GM10266 (cell line): ENCODE results near the gene GJA1.

Experiments used
- DNase-seq: peaks from one replicate; pipeline ENCODE4 v3.0.0; 2012; ENCODE audit errors: extremely low spot score
- CTCF ChIP-seq: IDR thresholded peaks from 2 replicates; pipeline ENCODE4 v1.5.1; 2012; ENCODE audit warnings: mild to moderate bottlenecking, low read depth; ENCODE audit not compliant: control insufficient read depth, insufficient read depth; ENCODE audit errors: missing control alignments

The GJA1 gene

GRCh38 chr6:121403964-121404363 is 31.5 kb upstream of the GJA1 start:
- DNase-seq: no peak
- TF ChIP-seq CTCF: no peak

GRCh38 chr6:121405306-121405705 is 30.1 kb upstream of the GJA1 start:
- TF ChIP-seq CTCF: no peak
- DNase-seq: no peak

GRCh38 chr6:121408321-121408720 is 27.1 kb upstream of the GJA1 start:
- no peak for TF ChIP-seq CTCF
- DNase-seq: no peak

GRCh38 chr6:121413879-121414278 is 21.6 kb upstream of the GJA1 start:
- no peak for TF ChIP-seq CTCF
- DNase-seq: no peak

- TF ChIP-seq CTCF: no peak
Measured at GRCh38 chr6:121418346-121418745, 17.1 kb upstream of the GJA1 start.

GRCh38 chr6:121426686-121427085 is 8.8 kb upstream of the GJA1 start:
- TF ChIP-seq CTCF: no peak
- no peak for DNase-seq

More at GRCh38 chr6:121418346-121418745, 17.1 kb upstream of the GJA1 start:
- no peak for DNase-seq

- no peak for TF ChIP-seq CTCF
- no peak for DNase-seq
Measured at GRCh38 chr6:121428872-121429756, 6.3 kb upstream of the GJA1 start.
